Loucy (cell line): ENCODE measurements around the gene PRF1.
"Not testable (repeated sequence)": the region's sequence is repeated elsewhere in the genome, so short reads cannot be mapped to it uniquely, and the experiment has no call there.

Experiments
- H2AFZ ChIP-seq: fragments of 200-600 bp; sonication (generic); 2 replicates; pipeline ENCODE4 v1.6.0; 2016; ENCODE audit warnings: antibody characterized with exemption, mild to moderate bottlenecking, low read length, moderate library complexity
- H3F3A ChIP-seq: fragments of 200-600 bp; 2 replicates; pipeline ENCODE4 v1.6.0; 2016; ENCODE audit warnings: antibody characterized with exemption, low read depth, mild to moderate bottlenecking
- H3K27me3 ChIP-seq: fragments of 200-600 bp; sonication (generic); 2 replicates; pipeline ENCODE4 v1.6.1; 2014; ENCODE audit warnings: low read length, mild to moderate bottlenecking; ENCODE audit not compliant: insufficient read depth, poor library complexity, severe bottlenecking
- H3K36me3 ChIP-seq: fragments of 200-600 bp; sonication (generic); 2 replicates; pipeline ENCODE4 v1.6.1; 2016; ENCODE audit warnings: low read length; ENCODE audit not compliant: insufficient read depth
- H3K4me1 ChIP-seq: fragments of 200-600 bp; sonication (generic); 2 replicates; pipeline ENCODE4 v1.5.1; 2014; ENCODE audit warnings: low read length, mild to moderate bottlenecking; ENCODE audit not compliant: insufficient read depth, poor library complexity, severe bottlenecking
- H3K4me2 ChIP-seq: fragments of 200-600 bp; sonication (generic); 2 replicates; pipeline ENCODE4 v1.6.0; 2014; ENCODE audit warnings: antibody characterized with exemption, low read length, low read depth, mild to moderate bottlenecking; ENCODE audit not compliant: poor library complexity, severe bottlenecking
- H3K4me3 ChIP-seq: fragments of 200-600 bp; sonication (generic); 2 replicates; pipeline ENCODE4 v1.5.1; 2014; ENCODE audit warnings: low read length, mild to moderate bottlenecking, mixed read lengths; ENCODE audit not compliant: poor library complexity, severe bottlenecking
- H3K79me2 ChIP-seq: fragments of 200-600 bp; sonication (generic); 2 replicates; pipeline ENCODE4 v1.6.1; 2014; ENCODE audit warnings: low read length; ENCODE audit not compliant: insufficient read depth
- H3K9ac ChIP-seq: fragments of 200-600 bp; sonication (generic); 2 replicates; pipeline ENCODE4 v1.6.0; 2014; ENCODE audit warnings: mild to moderate bottlenecking, low read depth, low read length, moderate library complexity; ENCODE audit not compliant: poor library complexity, severe bottlenecking
- H3K9me2 ChIP-seq: fragments of 200-600 bp; sonication (generic); replicated peaks from 2 replicates; pipeline ENCODE4 v1.6.1; 2016; ENCODE audit warnings: low read depth, low read length, mixed read lengths
- H3K9me3 ChIP-seq: fragments of 200-600 bp; sonication (generic); 2 replicates; pipeline ENCODE4 v1.6.1; 2014; ENCODE audit warnings: mild to moderate bottlenecking, antibody characterized with exemption, low read length, low read depth; ENCODE audit not compliant: insufficient read depth
- H4K20me1 ChIP-seq: fragments of 200-600 bp; sonication (generic); 2 replicates; pipeline ENCODE4 v1.6.0; 2014; ENCODE audit warnings: antibody characterized with exemption, low read length, mild to moderate bottlenecking; ENCODE audit not compliant: insufficient read depth, poor library complexity, severe bottlenecking
- CTCF ChIP-seq: fragments of 200-600 bp; sonication (generic); conservative IDR thresholded peaks from 2 replicates; pipeline ENCODE4 v1.5.1; 2014; ENCODE audit warnings: mild to moderate bottlenecking, antibody characterized with exemption, low read length
- EZH2phosphoT487 ChIP-seq: fragments of 200-600 bp; IDR thresholded peaks from 2 replicates; pipeline ENCODE4 v1.6.1; 2018; ENCODE audit warnings: antibody characterized with exemption, mild to moderate bottlenecking, moderate library complexity, borderline replicate concordance

Gene PRF1

GRCh38 chr10:70647086-70647485, 44.5 kb upstream of the PRF1 start:
- no peak for TF ChIP-seq EZH2phosphoT487
- TF ChIP-seq CTCF = no peak
- no peaks in the 10 kb centered on the region for H4K20me1 ChIP-seq
- no peaks in the 10 kb centered on the region for H3F3A ChIP-seq
- H3K27me3 ChIP-seq = no peaks in the 10 kb centered on the region
- H3K9ac ChIP-seq = no peak overlapping the region
- H2AFZ ChIP-seq = no peak overlapping the region
- H3K9me3 ChIP-seq = peaks cover 34% of the 10 kb centered on the region
- no peak overlapping the region for H3K4me3 ChIP-seq
- no peaks in the 10 kb centered on the region for H3K79me2 ChIP-seq
- H3K9me2 ChIP-seq = no peaks in the 10 kb centered on the region
- no peaks in the 10 kb centered on the region for H3K36me3 ChIP-seq
- no peak overlapping the region for H3K4me2 ChIP-seq
- no peaks in the 10 kb centered on the region for H3K4me1 ChIP-seq

GRCh38 chr10:70644959-70645358, 42.4 kb upstream of the PRF1 start:
- not testable (repeated sequence) for H3K4me1 ChIP-seq, H3K9me2 ChIP-seq, H3F3A ChIP-seq, H4K20me1 ChIP-seq, H3K36me3 ChIP-seq, H3K79me2 ChIP-seq, H3K27me3 ChIP-seq, H3K9ac ChIP-seq, H3K4me3 ChIP-seq, H3K4me2 ChIP-seq, H2AFZ ChIP-seq
- H3K9me3 ChIP-seq = peaks cover 15% of the 10 kb centered on the region

GRCh38 chr10:70643272-70643671, 40.7 kb upstream of the PRF1 start:
- not testable (repeated sequence) for H3K27me3 ChIP-seq, H3F3A ChIP-seq

GRCh38 chr10:70639640-70640383, 37.3 kb upstream of the PRF1 start:
- H2AFZ ChIP-seq, H3F3A ChIP-seq, H4K20me1 ChIP-seq, H3K79me2 ChIP-seq, H3K4me3 ChIP-seq, H3K4me1 ChIP-seq, H3K27me3 ChIP-seq, H3K9ac ChIP-seq, H3K4me2 ChIP-seq, H3K9me2 ChIP-seq, H3K36me3 ChIP-seq, H3K9me3 ChIP-seq: not testable (repeated sequence)

More at GRCh38 chr10:70643272-70643671, 40.7 kb upstream of the PRF1 start:
- H3K79me2 ChIP-seq, H3K9me3 ChIP-seq, H2AFZ ChIP-seq, H3K9ac ChIP-seq, H3K4me3 ChIP-seq, H3K4me2 ChIP-seq, H4K20me1 ChIP-seq, H3K4me1 ChIP-seq, H3K9me2 ChIP-seq, H3K36me3 ChIP-seq: not testable (repeated sequence)

- H4K20me1 ChIP-seq, H3K9ac ChIP-seq, H3K36me3 ChIP-seq, H3K4me2 ChIP-seq, H3K79me2 ChIP-seq, H3K4me3 ChIP-seq, H3K27me3 ChIP-seq, H3K9me3 ChIP-seq, H3K4me1 ChIP-seq, H2AFZ ChIP-seq, H3K9me2 ChIP-seq, H3F3A ChIP-seq: not testable (repeated sequence)
These were observed 32.0 kb upstream of the PRF1 start for GRCh38 chr10:70634515-70634914.
